Measurements from ENCODE around the gene DNAJC8. TPM values are rescaled to one million over a fixed set of nuclear protein-coding genes. Genes with fewer than 3 reads are reported as not detected.

DNAJC8 gene
- total RNA-seq, 1 donor, result 60.1 TPM

- H3K36me3 ChIP-seq (ENCODE audit: insufficient read depth, low read length), result peaks cover 54% of the 10 kb centered on the region
These were observed 46.9 kb upstream of the DNAJC8 start for GRCh38 chr1:28279721-28280120.

DNA sequence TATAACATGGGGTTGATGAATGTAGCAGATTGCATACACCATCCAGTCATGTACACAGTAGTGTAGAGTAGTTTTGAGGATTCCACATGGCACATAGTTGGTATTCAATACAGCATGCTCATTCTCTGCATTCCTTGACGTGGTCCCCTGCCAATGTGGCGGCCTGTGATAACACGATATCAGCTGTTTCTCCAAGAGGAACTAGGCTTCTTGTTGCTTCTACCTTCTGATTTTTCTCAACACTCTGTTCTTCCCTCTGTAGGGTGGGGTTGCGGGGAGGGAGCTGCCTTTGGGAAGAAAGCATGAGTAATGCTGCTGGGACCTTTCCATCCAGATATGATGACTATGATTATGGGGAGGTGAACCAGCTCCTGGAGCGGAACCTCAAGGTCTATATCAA, 45.9 kb upstream of the DNAJC8 start:
- DNase-seq (ENCODE audit: insufficient read length, low spot score, missing footprints), result no peak
- H4K20me1 ChIP-seq (ENCODE audit: insufficient read depth, low read length), result peaks cover 14% of the 10 kb centered on the region
- H3K79me2 ChIP-seq (ENCODE audit: insufficient read depth, low read length), result peaks cover 13% of the 10 kb centered on the region
- no peak overlapping the region for H3K4me2 ChIP-seq (ENCODE audit: insufficient read depth, low read length)
- H3K27ac ChIP-seq (ENCODE audit: low read depth, low read length), result no peak overlapping the region
- no peaks in the 10 kb centered on the region for H3K27me3 ChIP-seq (ENCODE audit: insufficient read depth, low read length)
- TF ChIP-seq, protein P1, sequence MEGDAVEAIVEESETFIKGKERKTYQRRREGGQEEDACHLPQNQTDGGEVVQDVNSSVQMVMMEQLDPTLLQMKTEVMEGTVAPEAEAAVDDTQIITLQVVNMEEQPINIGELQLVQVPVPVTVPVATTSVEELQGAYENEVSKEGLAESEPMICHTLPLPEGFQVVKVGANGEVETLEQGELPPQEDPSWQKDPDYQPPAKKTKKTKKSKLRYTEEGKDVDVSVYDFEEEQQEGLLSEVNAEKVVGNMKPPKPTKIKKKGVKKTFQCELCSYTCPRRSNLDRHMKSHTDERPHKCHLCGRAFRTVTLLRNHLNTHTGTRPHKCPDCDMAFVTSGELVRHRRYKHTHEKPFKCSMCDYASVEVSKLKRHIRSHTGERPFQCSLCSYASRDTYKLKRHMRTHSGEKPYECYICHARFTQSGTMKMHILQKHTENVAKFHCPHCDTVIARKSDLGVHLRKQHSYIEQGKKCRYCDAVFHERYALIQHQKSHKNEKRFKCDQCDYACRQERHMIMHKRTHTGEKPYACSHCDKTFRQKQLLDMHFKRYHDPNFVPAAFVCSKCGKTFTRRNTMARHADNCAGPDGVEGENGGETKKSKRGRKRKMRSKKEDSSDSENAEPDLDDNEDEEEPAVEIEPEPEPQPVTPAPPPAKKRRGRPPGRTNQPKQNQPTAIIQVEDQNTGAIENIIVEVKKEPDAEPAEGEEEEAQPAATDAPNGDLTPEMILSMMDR (IDR thresholded peaks at IDR 0.05; ENCODE audit: extremely low read depth, low read depth, low read length), result no peak
- H3K4me3 ChIP-seq (ENCODE audit: insufficient read depth, low read length), result no peak overlapping the region
- peaks cover 63% of the 10 kb centered on the region for H3K36me3 ChIP-seq (ENCODE audit: insufficient read depth, low read length)
- no peak overlapping the region for H2AFZ ChIP-seq (ENCODE audit: low read length)
- H3K4me1 ChIP-seq (ENCODE audit: insufficient read depth, low read length), result no peaks in the 10 kb centered on the region
- no peaks in the 10 kb centered on the region for H3K9me3 ChIP-seq (ENCODE audit: low read depth, low read length)

More at GRCh38 chr1:28279721-28280120, 46.9 kb upstream of the DNAJC8 start:
- Histone ChIP-seq H3K27me3 (ENCODE audit: insufficient read depth, low read length) (no peaks in the 10 kb centered on the region), H3K79me2 (ENCODE audit: insufficient read depth, low read length) (peaks cover 6% of the 10 kb centered on the region), H3K9me3 (ENCODE audit: low read depth, low read length) (no peaks in the 10 kb centered on the region), H3K4me2 (ENCODE audit: insufficient read depth, low read length) (no peak overlapping the region), H2AFZ (ENCODE audit: low read length) (no peak overlapping the region), H4K20me1 (ENCODE audit: insufficient read depth, low read length) (peaks cover 8% of the 10 kb centered on the region), H3K27ac (ENCODE audit: low read depth, low read length) (no peak overlapping the region), H3K4me1 (ENCODE audit: insufficient read depth, low read length) (no peaks in the 10 kb centered on the region), H3K4me3 (ENCODE audit: insufficient read depth, low read length) (no peak overlapping the region)
- TF ChIP-seq, protein P1 (IDR thresholded peaks at IDR 0.05; ENCODE audit: extremely low read depth, low read depth, low read length), result no peak
- DNase-seq (ENCODE audit: insufficient read length, low spot score, missing footprints), result no peak

DNA sequence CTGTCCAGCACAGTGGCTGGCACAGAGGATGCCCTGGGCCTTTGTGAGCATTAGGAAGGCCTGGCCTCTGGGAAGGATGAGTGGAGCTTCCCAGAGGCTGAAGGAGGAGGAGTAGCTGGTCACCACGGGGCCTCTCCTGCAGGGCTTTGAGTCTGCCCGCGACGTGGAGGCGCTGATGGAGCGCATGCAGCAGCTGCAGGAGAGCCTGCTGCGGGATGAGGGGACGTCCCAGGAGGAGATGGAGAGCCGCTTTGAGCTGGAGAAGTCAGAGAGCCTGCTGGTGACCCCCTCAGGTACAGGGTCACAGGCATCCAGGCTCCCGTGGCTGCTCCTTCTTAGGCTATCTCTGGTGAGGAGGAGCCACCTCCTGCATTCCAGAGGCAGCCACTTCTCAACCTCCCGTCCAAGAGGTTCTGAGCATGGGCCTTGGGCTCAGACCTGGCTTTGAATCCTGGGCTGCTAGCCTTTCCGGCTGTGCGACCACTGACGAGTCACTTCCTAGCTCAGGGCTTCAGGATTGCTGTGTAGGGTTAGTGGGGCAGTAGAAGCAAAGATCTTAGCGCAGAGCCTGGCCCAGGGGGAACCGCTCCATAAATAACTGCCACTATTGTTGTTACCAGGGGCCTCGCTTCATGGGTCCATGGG, 40.5 kb upstream of the DNAJC8 start:
- no peak overlapping the region for H3K4me3 ChIP-seq (ENCODE audit: insufficient read depth, low read length)
- no peaks in the 10 kb centered on the region for H3K27me3 ChIP-seq (ENCODE audit: insufficient read depth, low read length)
- H4K20me1 ChIP-seq (ENCODE audit: insufficient read depth, low read length), result peaks cover 27% of the 10 kb centered on the region
- H2AFZ ChIP-seq (ENCODE audit: low read length), result no peak overlapping the region
- DNase-seq (ENCODE audit: insufficient read length, low spot score, missing footprints), result no peak
- no peaks in the 10 kb centered on the region for H3K9me3 ChIP-seq (ENCODE audit: low read depth, low read length)
- H3K27ac ChIP-seq (ENCODE audit: low read depth, low read length), result no peak overlapping the region
- TF ChIP-seq, protein P1 (IDR thresholded peaks at IDR 0.05; ENCODE audit: extremely low read depth, low read depth, low read length), result no peak
- H3K4me2 ChIP-seq (ENCODE audit: insufficient read depth, low read length), result no peak overlapping the region
- peaks cover 53% of the 10 kb centered on the region for H3K36me3 ChIP-seq (ENCODE audit: insufficient read depth, low read length)
- no peaks in the 10 kb centered on the region for H3K4me1 ChIP-seq (ENCODE audit: insufficient read depth, low read length)
- H3K79me2 ChIP-seq (ENCODE audit: insufficient read depth, low read length), result peaks cover 59% of the 10 kb centered on the region

DNA sequence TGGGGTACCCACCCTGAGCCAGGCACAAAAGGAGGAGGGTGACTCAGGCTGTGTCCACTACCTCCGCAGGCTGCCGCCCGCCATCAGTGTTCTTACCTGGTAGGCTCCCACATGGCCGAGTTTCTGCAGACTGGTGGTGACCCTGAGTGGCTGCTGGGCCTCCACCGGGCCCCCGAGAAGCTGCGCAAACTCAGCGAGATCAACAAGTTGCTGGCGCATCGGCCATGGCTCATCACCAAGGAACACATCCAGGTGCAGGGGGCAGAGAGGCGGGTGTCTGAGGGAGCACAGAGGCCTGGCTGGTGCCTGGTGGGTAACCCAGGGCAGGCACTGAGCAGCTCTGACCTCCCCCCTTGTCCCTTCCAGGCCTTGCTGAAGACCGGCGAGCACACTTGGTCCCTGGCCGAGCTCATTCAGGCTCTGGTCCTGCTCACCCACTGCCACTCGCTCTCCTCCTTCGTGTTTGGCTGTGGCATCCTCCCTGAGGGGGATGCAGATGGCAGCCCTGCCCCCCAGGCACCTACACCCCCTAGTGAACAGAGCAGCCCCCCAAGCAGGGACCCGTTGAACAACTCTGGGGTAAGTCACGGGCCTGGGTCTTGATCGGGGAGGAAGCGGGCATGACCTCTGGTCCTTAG, 39.5 kb upstream of the DNAJC8 start:
- H3K27ac ChIP-seq (ENCODE audit: low read depth, low read length), result no peak overlapping the region
- no peaks in the 10 kb centered on the region for H3K27me3 ChIP-seq (ENCODE audit: insufficient read depth, low read length)
- peaks cover 69% of the 10 kb centered on the region for H3K79me2 ChIP-seq (ENCODE audit: insufficient read depth, low read length)
- H3K4me1 ChIP-seq (ENCODE audit: insufficient read depth, low read length), result no peaks in the 10 kb centered on the region
- H3K36me3 ChIP-seq (ENCODE audit: insufficient read depth, low read length), result peaks cover 45% of the 10 kb centered on the region
- TF ChIP-seq, protein P1 (IDR thresholded peaks at IDR 0.05; ENCODE audit: extremely low read depth, low read depth, low read length), result no peak
- H2AFZ ChIP-seq (ENCODE audit: low read length), result no peak overlapping the region
- H3K9me3 ChIP-seq (ENCODE audit: low read depth, low read length), result no peaks in the 10 kb centered on the region
- no peak for DNase-seq (ENCODE audit: insufficient read length, low spot score, missing footprints)
- no peak overlapping the region for H3K4me2 ChIP-seq (ENCODE audit: insufficient read depth, low read length)
- peaks cover 37% of the 10 kb centered on the region for H4K20me1 ChIP-seq (ENCODE audit: insufficient read depth, low read length)
- no peak overlapping the region for H3K4me3 ChIP-seq (ENCODE audit: insufficient read depth, low read length)
